OCI-LY1 (cell line): Measurements from ENCODE around the gene TGFBRAP1.

Experiments used
- H2AFZ ChIP-seq: fragments of 200-600 bp; sonication (generic), shearing (Covaris generic); 2 replicates; pipeline ENCODE4 v1.6.0; 2014; ENCODE audit warnings: antibody characterized with exemption, mild to moderate bottlenecking, low read length
- H3F3A ChIP-seq: fragments of 200-600 bp; sonication (generic), shearing (Covaris generic); 2 replicates; pipeline ENCODE4 v1.6.0; 2014; ENCODE audit warnings: mild to moderate bottlenecking, antibody characterized with exemption, low read length, moderate library complexity; ENCODE audit not compliant: insufficient read depth
- H3K27ac ChIP-seq: fragments of 200-600 bp; sonication (generic); 2 replicates; pipeline ENCODE4 v1.5.1; 2014; ENCODE audit warnings: low read length, mixed run types, mild to moderate bottlenecking, low read depth; ENCODE audit not compliant: poor library complexity, severe bottlenecking
- H3K27me3 ChIP-seq: fragments of 200-600 bp; sonication (generic); 2 replicates; pipeline ENCODE4 v1.6.0; 2014; ENCODE audit warnings: antibody characterized with exemption, mild to moderate bottlenecking, low read length, moderate library complexity; ENCODE audit not compliant: insufficient read depth
- H3K36me3 ChIP-seq: fragments of 200-600 bp; sonication (generic); 2 replicates; pipeline ENCODE4 v1.6.1; 2014; ENCODE audit warnings: mild to moderate bottlenecking, antibody characterized with exemption, low read length, moderate library complexity, mixed read lengths; ENCODE audit not compliant: insufficient read depth
- H3K4me1 ChIP-seq: fragments of 200-600 bp; sonication (generic); 2 replicates; pipeline ENCODE4 v1.5.1; 2014; ENCODE audit warnings: mild to moderate bottlenecking, low read length, moderate library complexity; ENCODE audit not compliant: insufficient read depth, severe bottlenecking
- H3K4me2 ChIP-seq: fragments of 200-600 bp; sonication (generic), shearing (Covaris generic); 2 replicates; pipeline ENCODE4 v1.6.1; 2014; ENCODE audit warnings: low read length
- H3K4me3 ChIP-seq: fragments of 200-600 bp; sonication (generic); 2 replicates; pipeline ENCODE4 v1.5.1; 2014; ENCODE audit warnings: low read length, low read depth, mild to moderate bottlenecking, mixed read lengths; ENCODE audit not compliant: poor library complexity, severe bottlenecking
- H3K79me2 ChIP-seq: fragments of 200-600 bp; shearing (Covaris generic); 2 replicates; pipeline ENCODE4 v1.6.1; 2016; ENCODE audit warnings: mixed run types, low read length, mixed read lengths; ENCODE audit not compliant: insufficient read depth
- H3K9ac ChIP-seq: fragments of 200-600 bp; sonication (generic), shearing (Covaris generic); 2 replicates; pipeline ENCODE4 v1.6.1; 2014; ENCODE audit warnings: mild to moderate bottlenecking, low read length, mixed read lengths
- H3K9me2 ChIP-seq: fragments of 200-600 bp; sonication (generic), shearing (Covaris generic); 2 replicates; pipeline ENCODE4 v1.6.1; 2014; ENCODE audit warnings: low read depth, mild to moderate bottlenecking, low read length, mixed read lengths
- H3K9me3 ChIP-seq: fragments of 200-600 bp; shearing (Covaris generic); 2 replicates; pipeline ENCODE4 v1.6.1; 2014; ENCODE audit warnings: low read length, mixed read lengths
- H4K20me1 ChIP-seq: fragments of 200-600 bp; sonication (generic), shearing (Covaris generic); 2 replicates; pipeline ENCODE4 v1.6.0; 2016; ENCODE audit warnings: mild to moderate bottlenecking, low read length; ENCODE audit not compliant: insufficient read depth
- EZH2 ChIP-seq: fragments of 200-600 bp; sonication (generic), shearing (Covaris generic); IDR thresholded peaks from 2 replicates; pipeline ENCODE4 v1.8.0; 2017; ENCODE audit warnings: borderline replicate concordance, mixed run types, mild to moderate bottlenecking, antibody characterized with exemption, low read length, moderate library complexity, mixed read lengths
- TF ChIP-seq, protein P1 (sequence below): fragments of 200-600 bp; sonication (generic), shearing (Covaris generic); IDR thresholded peaks from 2 replicates; pipeline ENCODE4 v1.5.1; 2017; ENCODE audit warnings: mild to moderate bottlenecking, antibody characterized with exemption, low read length, moderate library complexity, mixed read lengths

Gene TGFBRAP1

DNA sequence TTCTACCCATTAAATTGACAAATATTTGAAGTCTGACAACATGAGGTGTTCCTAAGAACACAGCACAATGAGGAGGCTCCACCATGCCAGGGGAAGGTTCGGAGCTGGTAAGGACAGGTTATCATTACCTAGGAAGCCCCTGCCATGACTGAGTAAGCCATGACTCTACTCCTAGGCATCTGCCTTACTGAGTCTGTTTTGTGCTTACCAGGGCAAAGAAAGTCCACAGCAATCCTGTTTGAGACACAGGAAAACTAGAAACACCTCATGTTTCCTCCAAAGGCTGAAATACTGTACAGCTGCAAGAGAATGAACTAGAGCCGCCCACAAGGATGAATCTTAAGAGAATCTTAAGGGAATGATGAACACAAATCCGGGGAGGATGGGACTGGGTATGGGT, 11.6 kb downstream of the TGFBRAP1 start:
- Histone ChIP-seq H2AFZ (no peak overlapping the region), H3K9me2 (no peaks in the 10 kb centered on the region), H3K27me3 (no peaks in the 10 kb centered on the region), H3K27ac (no peak overlapping the region), H3K9me3 (no peaks in the 10 kb centered on the region), H3K4me1 (peaks cover 5% of the 10 kb centered on the region), H4K20me1 (no peaks in the 10 kb centered on the region), H3K9ac (no peak overlapping the region), H3K4me2 (no peak overlapping the region), H3K36me3 (peaks cover 15% of the 10 kb centered on the region), H3K4me3 (no peak overlapping the region), H3F3A (no peaks in the 10 kb centered on the region), H3K79me2 (peaks cover 86% of the 10 kb centered on the region)
- TF ChIP-seq, protein P1, sequence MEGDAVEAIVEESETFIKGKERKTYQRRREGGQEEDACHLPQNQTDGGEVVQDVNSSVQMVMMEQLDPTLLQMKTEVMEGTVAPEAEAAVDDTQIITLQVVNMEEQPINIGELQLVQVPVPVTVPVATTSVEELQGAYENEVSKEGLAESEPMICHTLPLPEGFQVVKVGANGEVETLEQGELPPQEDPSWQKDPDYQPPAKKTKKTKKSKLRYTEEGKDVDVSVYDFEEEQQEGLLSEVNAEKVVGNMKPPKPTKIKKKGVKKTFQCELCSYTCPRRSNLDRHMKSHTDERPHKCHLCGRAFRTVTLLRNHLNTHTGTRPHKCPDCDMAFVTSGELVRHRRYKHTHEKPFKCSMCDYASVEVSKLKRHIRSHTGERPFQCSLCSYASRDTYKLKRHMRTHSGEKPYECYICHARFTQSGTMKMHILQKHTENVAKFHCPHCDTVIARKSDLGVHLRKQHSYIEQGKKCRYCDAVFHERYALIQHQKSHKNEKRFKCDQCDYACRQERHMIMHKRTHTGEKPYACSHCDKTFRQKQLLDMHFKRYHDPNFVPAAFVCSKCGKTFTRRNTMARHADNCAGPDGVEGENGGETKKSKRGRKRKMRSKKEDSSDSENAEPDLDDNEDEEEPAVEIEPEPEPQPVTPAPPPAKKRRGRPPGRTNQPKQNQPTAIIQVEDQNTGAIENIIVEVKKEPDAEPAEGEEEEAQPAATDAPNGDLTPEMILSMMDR, result no peak
- TF ChIP-seq EZH2, result no peak

DNA sequence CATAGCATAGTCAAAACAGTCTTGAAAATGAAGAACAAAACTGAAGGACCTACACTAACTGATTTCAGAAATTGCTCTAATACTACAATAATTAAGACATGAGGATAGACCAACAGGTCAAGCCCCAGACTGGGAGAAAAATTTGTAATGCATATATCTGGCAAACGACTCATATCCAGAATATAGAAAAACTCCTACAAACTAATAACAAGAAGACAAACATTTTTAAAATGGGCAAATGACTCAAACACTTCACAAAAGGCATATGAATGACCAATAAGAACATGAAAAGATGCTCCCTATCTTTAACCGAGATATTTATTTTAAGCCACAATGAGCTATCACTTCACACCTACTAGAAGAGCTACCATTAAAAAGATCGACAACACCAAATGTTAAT, 14.2 kb downstream of the TGFBRAP1 start:
- peaks cover 78% of the 10 kb centered on the region for H3K79me2 ChIP-seq
- no peaks in the 10 kb centered on the region for H4K20me1 ChIP-seq
- no peak for TF ChIP-seq EZH2
- TF ChIP-seq, protein P1, result no peak
- H3K4me2 ChIP-seq, result no peak overlapping the region
- peaks cover 9% of the 10 kb centered on the region for H3K36me3 ChIP-seq
- H3K27me3 ChIP-seq, result no peaks in the 10 kb centered on the region
- no peaks in the 10 kb centered on the region for H3K9me2 ChIP-seq
- H2AFZ ChIP-seq, result no peak overlapping the region
- peaks cover 5% of the 10 kb centered on the region for H3K4me1 ChIP-seq
- H3K4me3 ChIP-seq, result no peak overlapping the region
- H3K27ac ChIP-seq, result no peak overlapping the region
- H3K9ac ChIP-seq, result no peak overlapping the region
- no peaks in the 10 kb centered on the region for H3F3A ChIP-seq
- H3K9me3 ChIP-seq, result no peaks in the 10 kb centered on the region

DNA sequence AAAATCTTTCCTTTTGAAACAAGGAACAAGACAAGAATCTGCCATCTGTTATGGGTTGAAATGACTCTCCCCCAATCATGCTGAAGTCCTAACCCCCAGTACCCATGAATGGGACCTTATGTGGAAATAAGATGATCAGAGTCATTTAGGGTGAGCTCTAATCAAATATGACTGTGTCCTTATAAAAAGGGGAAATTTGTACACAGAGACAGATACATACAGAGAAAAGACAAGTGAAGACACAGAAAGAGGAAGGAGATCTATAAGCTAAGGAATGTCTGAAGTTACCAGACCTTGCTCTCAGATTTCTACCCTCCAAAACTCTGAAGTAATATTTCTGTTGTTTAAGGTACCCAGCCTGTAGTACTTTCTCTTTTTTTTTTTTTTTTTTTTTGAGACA, 15.7 kb downstream of the TGFBRAP1 start:
- Histone ChIP-seq H3K4me3 (no peak overlapping the region), H4K20me1 (no peaks in the 10 kb centered on the region), H3K27me3 (no peaks in the 10 kb centered on the region), H3K36me3 (peaks cover 17% of the 10 kb centered on the region), H3K4me1 (peaks cover 5% of the 10 kb centered on the region), H3F3A (no peaks in the 10 kb centered on the region), H3K9me2 (no peaks in the 10 kb centered on the region), H3K27ac (no peak overlapping the region), H3K9me3 (no peaks in the 10 kb centered on the region), H3K79me2 (peaks cover 67% of the 10 kb centered on the region), H3K9ac (no peak overlapping the region), H2AFZ (no peak overlapping the region), H3K4me2 (no peak overlapping the region)
- TF ChIP-seq EZH2, result no peak
- TF ChIP-seq, protein P1, result no peak
